HG03139 (cell line): ENCODE results near the gene TYW1.
"Not testable (repeated sequence)": the region's sequence is repeated elsewhere in the genome, so short reads cannot be mapped to it uniquely, and the experiment has no call there.

ENCODE experiments used
- ATAC-seq: cut with Tn5 transposase; IDR thresholded peaks from one replicate; pipeline ENCODE4 v1.9.1; 2021; ENCODE audit not compliant: unreplicated experiment

Gene TYW1, protein sequence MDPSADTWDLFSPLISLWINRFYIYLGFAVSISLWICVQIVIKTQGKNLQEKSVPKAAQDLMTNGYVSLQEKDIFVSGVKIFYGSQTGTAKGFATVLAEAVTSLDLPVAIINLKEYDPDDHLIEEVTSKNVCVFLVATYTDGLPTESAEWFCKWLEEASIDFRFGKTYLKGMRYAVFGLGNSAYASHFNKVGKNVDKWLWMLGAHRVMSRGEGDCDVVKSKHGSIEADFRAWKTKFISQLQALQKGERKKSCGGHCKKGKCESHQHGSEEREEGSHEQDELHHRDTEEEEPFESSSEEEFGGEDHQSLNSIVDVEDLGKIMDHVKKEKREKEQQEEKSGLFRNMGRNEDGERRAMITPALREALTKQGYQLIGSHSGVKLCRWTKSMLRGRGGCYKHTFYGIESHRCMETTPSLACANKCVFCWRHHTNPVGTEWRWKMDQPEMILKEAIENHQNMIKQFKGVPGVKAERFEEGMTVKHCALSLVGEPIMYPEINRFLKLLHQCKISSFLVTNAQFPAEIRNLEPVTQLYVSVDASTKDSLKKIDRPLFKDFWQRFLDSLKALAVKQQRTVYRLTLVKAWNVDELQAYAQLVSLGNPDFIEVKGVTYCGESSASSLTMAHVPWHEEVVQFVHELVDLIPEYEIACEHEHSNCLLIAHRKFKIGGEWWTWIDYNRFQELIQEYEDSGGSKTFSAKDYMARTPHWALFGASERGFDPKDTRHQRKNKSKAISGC

DNA sequence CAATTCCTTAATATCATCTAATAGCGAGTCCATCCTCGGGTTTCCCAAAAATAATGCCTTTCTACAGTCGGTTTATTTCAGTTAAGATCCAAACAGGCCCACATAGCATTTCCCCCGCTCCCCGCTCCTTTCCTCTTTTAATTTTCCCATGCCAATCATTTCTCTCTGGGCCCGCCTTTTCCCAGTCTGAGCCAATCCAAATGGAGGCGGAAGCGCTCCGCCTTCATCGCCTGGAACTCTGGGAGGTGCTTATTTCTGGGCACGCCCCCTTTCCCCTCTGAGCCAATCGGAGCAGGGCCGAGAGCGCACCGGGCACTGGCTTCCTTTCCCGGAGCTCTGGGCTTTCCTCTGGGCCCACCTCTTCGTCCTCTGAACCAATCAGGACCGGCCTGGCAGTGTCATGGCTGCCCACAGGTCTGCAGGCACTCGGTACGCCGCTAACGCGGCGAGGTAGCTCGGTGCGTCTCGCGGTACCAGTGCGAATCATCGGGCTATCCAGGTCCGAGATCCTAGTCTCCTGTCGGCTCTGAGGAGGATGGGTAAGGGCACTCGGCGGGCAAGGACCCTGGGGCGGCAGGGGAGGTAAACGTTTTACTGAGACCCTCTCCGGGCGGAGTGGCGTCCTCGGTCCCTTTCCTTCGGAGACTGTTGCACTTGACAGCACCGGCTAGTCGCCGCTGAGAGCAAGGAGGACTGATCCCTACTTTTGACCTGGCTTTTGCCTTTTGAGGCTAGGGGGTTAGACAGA lies at the start of gene TYW1:
Gene TYW1, plus strand, starts transcription at position 390 of the 748 bp plus-strand sequence. Its CDS starts 146 bp downstream, at position 536.
- peak; percentile 87 for ATAC-seq

DNA sequence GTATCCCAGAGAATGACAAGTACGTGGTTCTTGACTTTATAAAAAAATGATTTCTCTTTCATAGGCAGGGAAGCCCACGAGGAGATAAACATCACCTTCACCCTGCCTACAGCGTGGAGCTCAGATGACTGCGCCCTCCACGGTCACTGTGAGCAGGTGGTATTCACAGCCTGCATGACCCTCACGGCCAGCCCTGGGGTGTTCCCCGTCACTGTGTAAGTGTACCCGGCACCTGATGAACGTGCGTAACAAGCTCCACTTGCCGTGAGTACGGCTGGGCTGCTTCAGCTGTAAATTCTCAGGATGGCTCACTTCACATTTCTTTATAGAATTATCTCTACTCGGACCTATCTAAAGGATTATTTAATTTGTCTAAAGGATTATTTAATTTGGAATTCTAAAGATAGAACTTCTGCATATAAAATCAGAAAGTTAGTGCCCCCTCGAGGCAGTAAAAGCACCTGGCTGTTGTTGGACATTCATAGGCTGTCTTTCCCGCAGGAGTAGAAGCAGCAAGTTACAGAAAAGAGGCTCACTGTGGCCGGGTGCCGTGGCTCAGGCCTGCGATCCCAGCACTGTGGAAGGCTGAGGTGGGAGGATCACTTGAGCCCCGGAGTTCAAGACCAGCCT lies 48.0 kb upstream of the TYW1 start:
- ATAC-seq = no peak

DNA sequence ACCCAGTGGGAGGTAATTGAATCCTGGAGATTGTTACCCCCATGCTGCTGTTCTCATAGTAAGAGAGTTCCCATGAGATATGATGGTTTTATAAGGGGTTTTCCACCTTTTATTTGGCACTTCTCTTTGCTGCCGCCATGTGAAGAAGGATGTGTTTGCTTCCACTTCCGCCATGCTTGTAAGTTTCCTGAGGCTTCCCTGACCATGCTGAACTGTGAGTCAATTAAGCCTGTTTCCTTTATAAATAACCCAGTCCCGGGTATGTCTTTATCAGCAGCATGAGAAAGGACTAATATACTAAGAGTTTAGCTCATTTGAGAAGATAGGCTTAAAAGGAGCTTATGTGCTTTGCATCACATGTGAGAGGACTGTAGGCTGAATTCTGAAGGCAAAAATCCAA lies 46.3 kb upstream of the TYW1 start:
- ATAC-seq = no peak

DNA sequence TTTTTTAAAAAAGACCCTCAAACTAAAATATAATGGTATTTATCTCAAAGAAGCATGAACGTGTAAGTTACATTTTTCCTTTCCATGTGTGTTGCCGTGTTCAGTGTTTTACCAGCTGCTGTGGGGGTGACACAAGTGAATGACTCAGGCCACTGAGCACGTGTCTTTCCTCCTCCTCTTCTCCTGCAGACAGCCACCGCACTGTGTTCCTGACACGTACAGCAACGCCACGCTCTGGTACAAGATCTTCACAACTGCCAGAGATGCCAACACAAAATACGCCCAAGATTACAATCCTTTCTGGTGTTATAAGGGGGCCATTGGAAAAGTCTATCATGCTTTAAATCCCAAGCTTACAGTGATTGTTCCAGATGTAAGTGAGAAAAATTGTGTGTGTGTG lies 45.9 kb upstream of the TYW1 start:
- no peak for ATAC-seq

DNA sequence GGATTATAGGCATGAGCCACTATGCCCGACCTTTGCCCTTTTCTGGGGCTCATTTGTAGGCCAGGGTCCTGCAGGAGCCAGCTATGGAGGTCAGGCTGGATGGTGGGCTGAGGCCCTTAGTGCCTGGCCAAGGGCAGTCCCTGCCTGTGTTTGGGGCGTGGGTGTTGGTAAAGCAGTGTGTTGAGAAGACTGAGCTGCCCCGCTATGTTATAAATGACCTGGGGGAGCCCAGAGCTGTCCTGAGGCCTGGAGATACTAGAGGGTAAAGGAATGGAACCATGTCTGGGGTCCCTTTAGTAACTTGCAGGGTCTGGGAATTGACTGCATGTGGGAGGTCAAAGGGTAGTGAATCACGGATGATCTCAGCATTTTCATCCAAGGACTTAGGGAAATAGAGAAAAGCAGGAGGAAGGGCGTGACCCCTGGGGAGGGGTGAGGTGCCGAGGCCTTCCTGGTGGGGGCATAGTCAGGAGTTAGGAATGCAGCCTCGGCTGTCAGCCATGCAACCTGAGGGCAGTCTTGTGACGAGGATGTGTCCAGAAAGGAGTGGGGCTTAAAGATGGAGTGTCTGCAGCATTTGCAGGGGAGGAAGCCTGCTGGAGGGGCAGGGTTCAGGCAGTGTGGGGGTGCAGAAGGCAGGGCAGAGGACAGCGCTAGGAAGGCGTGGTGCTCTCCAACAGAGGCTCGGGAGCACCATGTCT lies 44.1 kb upstream of the TYW1 start:
- no peak for ATAC-seq

DNA sequence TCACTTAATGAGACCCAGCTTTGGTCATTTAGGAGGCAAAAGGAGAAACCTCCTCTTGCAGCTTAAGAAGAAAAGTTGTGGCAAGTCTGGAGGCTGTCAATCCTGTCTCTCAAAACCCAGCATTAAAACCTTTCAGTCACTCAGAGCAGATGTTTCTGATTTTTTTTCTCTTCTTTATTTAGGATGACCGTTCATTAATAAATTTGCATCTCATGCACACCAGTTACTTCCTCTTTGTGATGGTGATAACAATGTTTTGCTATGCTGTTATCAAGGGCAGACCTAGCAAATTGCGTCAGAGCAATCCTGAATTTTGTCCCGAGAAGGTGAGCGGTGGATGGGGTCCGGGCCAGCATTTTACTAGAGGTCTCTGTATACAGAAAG lies 43.6 kb upstream of the TYW1 start:
- no peak for ATAC-seq

DNA sequence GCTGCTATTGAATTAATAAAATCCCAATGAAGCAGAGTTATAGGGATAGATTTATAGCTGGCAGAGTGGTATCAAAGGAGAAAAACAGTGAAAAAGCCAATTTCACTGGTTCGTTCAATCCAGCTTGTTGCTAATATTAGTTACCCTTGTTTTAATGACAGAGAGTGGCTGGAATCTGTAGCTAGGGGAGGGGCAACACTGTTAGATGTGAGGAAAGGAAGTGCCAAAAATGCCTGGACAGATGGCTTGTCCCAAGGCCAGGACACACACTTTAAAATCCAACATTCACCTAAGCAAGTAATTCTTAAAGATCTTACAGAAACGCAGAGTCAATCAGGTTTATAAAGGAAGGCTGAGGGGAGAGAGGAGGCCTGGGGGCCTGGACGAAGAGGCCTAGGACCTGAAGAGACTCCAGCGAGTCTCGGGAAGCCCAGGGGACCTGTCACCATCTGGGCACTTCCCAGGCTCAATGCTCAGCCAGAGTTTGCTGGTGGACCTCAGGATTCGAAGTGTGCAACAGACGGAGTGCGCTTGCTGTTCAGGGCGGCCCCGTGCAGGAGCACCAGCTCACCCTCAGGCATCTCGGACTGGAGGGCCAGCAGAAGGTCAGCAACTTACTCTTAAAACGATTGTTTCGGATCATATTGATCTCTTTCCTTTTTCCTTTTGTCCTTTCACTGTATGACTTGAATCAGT lies 38.9 kb upstream of the TYW1 start:
- no peak for ATAC-seq

DNA sequence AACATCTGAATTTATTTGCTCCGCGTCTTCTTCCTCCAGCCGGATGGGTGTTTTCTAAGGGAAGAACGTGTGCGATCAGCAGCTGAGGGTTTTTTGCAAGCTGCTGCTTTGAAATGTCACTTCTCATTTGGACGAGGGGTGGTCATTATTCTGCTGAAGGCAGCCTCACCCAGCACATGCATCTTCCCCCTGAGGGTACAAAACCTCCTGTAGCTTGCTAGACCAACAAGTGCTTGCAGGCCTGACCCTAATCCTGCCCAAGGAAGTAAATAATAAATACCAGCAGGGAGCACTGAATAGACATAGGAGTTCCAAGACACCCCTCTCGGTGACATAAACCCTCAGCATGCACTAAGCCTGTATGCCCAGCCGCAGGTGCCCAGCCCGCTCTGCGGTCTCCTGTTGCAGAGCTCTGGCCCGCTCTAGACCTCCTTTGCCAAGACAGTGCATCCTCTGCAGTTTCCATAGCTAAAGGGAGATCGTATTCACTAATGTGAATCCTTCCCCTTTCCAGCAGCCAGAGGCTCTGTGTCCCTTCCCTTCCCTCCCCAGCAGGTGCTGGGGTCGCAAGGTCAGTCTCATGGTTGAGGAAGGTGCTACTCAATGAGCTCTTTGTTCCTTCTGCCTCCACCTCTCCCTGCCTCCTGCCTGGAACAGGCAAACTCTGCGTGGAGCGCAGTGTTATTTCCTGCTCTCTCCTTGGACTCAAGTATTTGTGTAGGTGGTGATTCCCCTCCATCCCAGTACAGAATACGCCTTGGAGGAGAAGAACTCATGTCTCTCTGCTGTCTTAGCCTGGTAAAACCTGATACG lies 37.9 kb upstream of the TYW1 start:
- ATAC-seq = no peak

DNA sequence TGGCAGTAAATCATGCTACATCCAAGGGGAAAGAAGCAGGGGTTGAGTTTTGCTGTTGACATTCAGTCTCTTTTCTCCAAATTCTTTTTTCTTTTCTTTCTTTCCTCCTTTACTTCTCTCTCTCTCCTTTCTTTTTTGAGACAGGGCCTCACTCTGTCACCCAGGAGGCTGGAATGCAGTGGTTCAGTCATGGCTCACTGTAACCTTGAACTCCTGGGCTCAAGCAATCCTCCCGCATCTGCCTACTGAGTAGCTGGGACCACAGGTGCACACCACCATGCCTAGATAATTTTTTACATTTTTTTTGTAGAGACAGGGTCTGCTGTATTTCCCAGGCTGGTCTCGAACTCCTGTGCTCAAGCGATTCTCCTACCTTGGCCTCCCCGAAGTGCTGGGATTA lies 36.4 kb upstream of the TYW1 start:
- no peak for ATAC-seq

DNA sequence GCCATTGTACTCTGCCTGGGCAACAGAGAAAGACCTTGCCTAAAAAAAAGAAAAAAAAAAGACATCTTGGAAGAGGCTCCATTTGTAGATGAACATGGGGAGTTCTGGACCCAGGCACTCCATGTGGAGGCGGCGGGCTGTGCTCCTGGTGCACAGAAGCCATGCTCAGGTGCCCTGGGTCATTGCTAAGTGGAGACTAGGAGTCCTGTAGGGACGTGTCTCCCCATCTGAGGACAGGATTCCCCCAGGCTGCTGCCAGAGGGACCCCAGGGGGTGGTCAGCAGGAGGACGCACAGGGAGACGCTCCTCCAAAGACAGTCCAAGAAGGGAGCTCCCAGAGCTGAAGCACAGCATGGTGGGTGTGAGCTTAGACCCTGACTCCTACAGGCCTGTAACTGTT lies 35.5 kb upstream of the TYW1 start:
- no peak for ATAC-seq

DNA sequence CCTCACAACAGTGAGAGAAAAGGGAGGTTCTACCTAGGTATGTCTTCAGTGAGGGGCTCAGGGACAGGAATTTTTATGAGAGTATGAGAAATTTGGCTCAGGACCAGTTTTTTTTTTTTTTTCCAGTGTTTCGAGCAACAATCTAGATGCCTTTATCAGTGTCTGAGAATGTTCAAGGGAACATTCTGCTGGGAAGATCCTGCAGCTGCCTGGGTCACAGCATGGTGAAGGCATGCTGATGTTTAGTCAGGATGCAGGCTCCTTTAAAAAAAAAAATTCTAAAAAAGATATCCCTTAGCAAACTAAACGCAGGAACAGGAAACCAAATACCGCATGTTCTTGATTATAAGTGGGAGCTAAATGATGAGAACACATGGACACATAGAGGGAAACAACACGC lies 32.2 kb upstream of the TYW1 start:
- no peak for ATAC-seq

DNA sequence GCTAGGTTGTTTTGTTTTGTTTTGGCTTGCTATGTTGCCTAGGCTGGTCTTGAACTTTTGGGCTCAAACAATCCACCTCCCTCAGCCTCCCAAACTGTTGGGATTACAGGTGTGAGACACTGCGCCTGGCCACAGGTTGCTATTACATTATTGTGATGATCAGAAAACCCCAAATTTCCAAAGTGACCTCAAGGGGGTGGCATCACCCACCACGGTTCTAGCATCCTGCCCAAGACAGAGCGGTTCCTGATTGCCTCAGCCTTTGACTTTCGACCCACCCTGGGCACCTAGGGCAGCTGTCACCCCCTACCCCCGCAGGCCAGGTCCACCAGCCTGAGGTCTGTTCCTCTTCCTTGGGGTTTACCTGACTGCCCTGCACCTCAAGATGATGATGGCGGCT lies 29.6 kb upstream of the TYW1 start:
- ATAC-seq = no peak

DNA sequence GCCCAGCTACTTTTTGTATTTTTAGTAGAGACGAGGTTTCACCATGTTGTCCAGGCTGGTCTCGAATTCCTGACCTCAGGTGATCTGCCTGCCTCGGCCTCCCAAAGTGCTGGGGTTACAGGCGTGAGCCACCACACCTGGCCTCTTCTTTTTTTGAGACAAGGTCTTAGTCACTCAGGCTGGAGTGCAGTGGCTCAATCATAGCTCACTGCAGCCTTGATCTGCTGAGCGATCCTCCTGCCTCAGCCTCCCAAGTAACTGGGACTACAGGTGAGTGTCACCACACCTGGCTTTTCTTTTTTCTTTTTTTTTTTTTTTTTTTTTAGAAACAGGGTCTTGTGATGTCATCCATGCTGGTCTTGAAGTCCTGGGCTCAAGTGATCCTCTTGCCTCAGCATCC lies 27.6 kb upstream of the TYW1 start:
- ATAC-seq = not testable (repeated sequence)

DNA sequence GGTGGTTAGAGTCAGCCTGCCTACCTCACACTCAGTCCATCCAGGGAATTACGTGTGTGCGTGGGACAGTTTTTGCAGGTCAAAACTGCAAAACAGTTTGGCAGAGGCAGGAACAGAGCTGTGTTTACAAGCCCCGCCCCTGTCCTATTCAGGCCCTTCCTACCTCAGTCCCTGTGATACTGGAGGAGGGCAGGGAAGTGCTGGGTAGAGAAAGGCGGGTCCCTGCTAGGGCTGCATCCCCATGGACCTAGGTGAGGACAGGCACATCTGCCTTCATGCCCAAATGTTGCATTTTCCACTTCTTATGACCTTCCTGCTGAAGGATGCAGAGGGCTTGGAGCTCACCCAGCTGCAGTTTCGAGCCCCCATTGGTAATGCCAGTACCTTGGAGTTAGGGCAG lies 26.3 kb upstream of the TYW1 start:
- no peak for ATAC-seq

DNA sequence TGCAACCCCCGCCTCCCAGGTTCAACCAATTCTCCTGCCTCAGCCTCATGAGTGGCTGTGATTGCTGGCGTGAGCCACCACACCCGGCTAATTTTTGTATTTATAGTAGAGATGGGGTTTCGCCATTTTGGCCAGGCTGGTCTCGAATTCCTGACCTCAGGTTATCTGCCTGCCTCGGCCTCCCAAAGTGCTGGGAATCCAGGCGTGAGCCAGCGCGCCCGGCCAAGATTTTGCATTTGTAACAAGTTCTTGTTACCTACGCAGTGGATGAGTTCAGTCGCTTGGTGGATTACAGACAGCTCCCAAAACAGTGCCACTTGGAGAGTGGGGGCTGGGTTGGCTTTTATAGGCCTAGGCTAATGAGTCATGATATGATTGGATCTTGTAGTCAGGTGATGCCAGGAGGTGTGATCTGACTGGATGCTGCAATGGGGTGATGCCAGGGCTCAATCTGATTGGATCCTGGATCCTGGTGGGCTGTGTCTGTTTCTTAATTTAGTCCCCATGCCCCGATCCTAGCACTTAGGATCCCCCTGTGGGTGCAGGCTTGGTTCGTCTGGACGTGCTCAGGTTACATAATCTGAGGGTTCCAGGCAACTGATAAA lies 21.5 kb upstream of the TYW1 start:
- ATAC-seq = no peak

DNA sequence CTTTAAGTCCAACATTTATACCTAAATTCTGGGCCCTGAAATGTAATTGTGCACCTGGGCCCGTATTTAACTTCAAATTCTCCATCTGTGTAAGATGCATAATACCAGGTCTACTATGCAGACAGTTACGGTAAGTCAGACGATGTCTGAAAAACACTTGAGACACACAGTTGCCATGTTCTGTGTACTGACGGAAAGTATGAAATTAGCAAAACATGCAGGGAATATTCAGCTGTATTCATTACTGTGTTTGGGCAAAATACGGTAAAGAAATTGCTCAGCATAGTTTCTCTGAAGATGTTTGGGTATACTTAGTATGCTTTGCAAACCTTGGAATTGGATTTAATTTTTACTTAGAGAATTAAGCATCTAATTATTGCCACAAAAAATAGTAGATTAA lies 18.3 kb upstream of the TYW1 start:
- ATAC-seq = not testable (repeated sequence)

DNA sequence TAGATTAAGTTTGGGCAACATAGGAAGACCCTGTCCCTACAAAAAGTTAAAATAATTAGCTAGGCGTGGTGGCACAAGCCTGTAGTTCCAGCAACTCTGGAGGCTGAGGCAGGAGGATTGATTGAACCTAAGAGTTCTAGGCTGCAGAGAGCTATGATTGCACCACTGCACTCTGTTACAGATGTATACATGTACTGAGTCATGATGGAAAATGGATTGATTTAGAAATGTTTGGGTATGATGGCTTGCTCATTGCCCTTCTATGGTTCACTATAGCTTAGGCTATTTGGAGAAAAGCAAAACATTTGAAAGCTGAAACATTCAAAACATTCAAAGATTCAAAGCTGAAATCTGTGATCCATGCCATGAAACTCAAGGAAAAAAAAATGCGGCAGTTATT lies 17.6 kb upstream of the TYW1 start:
- not testable (repeated sequence) for ATAC-seq

DNA sequence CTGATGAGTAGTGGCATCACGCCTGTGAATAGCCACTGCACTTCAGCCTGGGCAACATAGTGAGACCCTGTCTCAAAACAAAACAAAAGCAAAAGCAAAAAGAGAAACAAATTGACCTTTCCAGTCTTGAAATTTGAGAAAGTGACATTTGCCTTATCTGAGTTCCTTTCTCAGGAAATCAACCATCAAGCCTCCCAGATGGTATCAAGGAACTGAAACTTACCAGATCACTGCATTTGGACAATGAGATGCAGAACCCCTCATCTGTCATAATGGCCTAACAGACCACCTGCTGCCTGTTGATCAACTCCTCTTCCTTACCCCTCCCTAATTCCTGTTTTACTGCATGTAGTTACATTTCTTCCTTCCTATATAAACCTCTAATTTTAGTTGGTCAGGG lies 16.3 kb upstream of the TYW1 start:
- not testable (repeated sequence) for ATAC-seq

DNA sequence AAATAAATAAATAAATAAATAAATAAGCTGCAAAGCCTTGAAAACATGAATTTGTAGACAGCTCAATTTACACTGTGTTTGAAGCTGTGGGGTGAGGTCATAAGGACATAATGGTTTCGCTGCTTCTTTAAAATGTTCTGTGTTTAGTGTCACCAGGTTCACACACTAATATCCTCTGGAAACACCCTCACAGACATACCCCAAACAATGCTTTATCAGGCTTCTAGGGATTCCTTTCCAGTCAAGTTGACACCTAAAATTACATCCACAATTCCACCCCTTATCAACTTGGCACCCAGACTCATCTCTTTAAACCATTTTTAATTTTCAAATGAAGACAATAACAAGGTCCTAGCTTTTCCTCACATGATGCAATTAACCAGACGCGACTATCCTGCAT lies 7.1 kb upstream of the TYW1 start:
- ATAC-seq = not testable (repeated sequence)
